Endodermal cell (in vitro differentiated cells): ENCODE data around the gene ASCC1. TPM values are rescaled to one million over a fixed set of nuclear protein-coding genes. Genes with fewer than 3 reads are reported as not detected.

Experiments used
- DNase-seq: peaks from one replicate; pipeline ENCODE4 v3.0.0-alpha.2; 2017
- H3K27ac ChIP-seq: 2 replicates; pipeline ENCODE4 v1.5.1; 2013; ENCODE audit warnings: mild to moderate bottlenecking, low read depth, low read length, moderate library complexity
- H3K27me3 ChIP-seq: 2 replicates; pipeline ENCODE4 v1.6.1; 2013; ENCODE audit warnings: mild to moderate bottlenecking, low read length, moderate library complexity; ENCODE audit not compliant: insufficient read depth, control insufficient read depth, poor library complexity, severe bottlenecking
- H3K36me3 ChIP-seq: 2 replicates; pipeline ENCODE4 v1.7.0; 2013; ENCODE audit warnings: mild to moderate bottlenecking, low read length, moderate library complexity; ENCODE audit not compliant: control insufficient read depth, insufficient read depth
- H3K4me1 ChIP-seq: one replicate; pipeline ENCODE4 v1.7.0; 2013; ENCODE audit warnings: low read length; ENCODE audit not compliant: control insufficient read depth, insufficient read depth
- H3K4me3 ChIP-seq: 2 replicates; pipeline ENCODE4 v1.5.1; 2013; ENCODE audit warnings: mild to moderate bottlenecking, low read length, moderate library complexity
- H3K9ac ChIP-seq: 2 replicates; pipeline ENCODE4 v1.6.1; 2013; ENCODE audit warnings: mild to moderate bottlenecking, low read length, moderate library complexity; ENCODE audit not compliant: poor library complexity, severe bottlenecking; ENCODE audit errors: extremely low read depth
- H3K9me3 ChIP-seq: 2 replicates; pipeline ENCODE4 v1.6.1; 2013; ENCODE audit warnings: mild to moderate bottlenecking, low read length, moderate library complexity; ENCODE audit not compliant: control insufficient read depth
- H3K27ac Mint-ChIP-seq: 2 replicates; pipeline ENCODE4 v1.8.0; 2020; ENCODE audit warnings: mixed read lengths
- H3K27me3 Mint-ChIP-seq: 2 replicates; pipeline ENCODE4 v1.8.0; 2021; ENCODE audit warnings: mild to moderate bottlenecking, mixed read lengths; ENCODE audit not compliant: insufficient read depth
- H3K36me3 Mint-ChIP-seq: 2 replicates; pipeline ENCODE4 v1.8.0; 2020; ENCODE audit warnings: low read depth, mixed read lengths
- H3K4me1 Mint-ChIP-seq: 2 replicates; pipeline ENCODE4 v1.8.0; 2020; ENCODE audit warnings: mixed read lengths
- H3K4me3 Mint-ChIP-seq: 2 replicates; pipeline ENCODE4 v1.8.0; 2020; ENCODE audit warnings: mild to moderate bottlenecking, moderate library complexity, mixed read lengths
- H3K9me3 Mint-ChIP-seq: 2 replicates; pipeline ENCODE4 v1.8.0; 2020; ENCODE audit warnings: mild to moderate bottlenecking, mixed read lengths
- WGBS, 2 experiments: methylation state at CpG; one replicate each; pipeline versions ENCODE4 v1.1.5 to v1.1.7; 2013; ENCODE audit warnings: missing lambda C conversion rate in 2 of 2, mixed read lengths in 1 of 2; ENCODE audit not compliant: insufficient coverage in 1 of 2, insufficient read length in 1 of 2; 5-methylcytosine and 5-hydroxymethylcytosine counted together
- total RNA-seq, 2 donors: library from RNA; stranded (reverse); fragmentation: NEBNext Ultra II Directional in 1 of 2; extraction: Animal tissue kit (Norgen Biotek cat#: 25700) in 1 of 2; gene quantifications; 2 replicates in 1 of 2; 3 replicates in 1 of 2; pipeline ENCODE4 v1.2.1, GENCODE V29; 2021
- TF ChIP-seq, protein P1 (sequence below): fragments of 200-600 bp; sonication (generic); conservative IDR thresholded peaks from 2 replicates; pipeline ENCODE4 v1.5.0; 2021; ENCODE audit warnings: antibody characterized with exemption, mild to moderate bottlenecking

Gene ASCC1
- total RNA-seq, 2 donors from 2014 or later, result 29.2 to 34.0 TPM

DNA sequence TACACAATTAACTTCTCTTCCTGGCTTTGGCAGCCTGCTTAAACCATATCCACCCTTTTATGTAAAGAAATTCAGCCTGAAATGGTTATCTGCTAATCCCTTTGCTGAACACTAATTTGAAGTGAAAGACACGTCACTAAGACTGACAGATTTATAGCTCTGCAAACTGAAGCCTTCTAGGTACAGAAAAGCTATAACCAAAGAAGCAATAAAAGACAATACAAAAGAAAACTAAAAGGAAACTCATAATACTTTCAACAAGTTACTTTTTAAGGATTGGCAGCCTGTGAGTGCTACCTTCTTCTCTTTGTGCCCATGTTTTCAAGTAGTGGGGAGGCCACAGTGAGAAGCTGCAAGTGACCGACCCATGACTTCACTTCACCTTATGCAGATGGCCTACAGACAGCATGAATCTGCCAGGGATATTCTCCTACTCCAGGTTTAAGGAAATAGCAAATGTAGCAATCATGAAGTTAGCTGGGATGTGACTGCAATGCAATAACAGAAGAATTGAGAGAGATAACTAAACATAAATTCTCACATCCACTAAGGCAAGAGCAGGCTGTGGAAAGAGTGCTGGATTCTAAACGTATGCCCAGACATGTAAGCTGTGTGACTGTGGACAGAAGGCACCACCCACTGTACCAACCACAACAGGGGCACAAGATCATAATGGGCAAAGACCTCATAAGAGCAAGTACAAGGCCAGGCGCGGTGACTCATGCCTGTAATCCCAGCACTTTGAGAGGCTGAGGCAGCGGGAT, 117.1 kb downstream of the ASCC1 start:
- Histone ChIP-seq H3K9me3 (no peaks in the 10 kb centered on the region), H3K27ac (no peak overlapping the region), H3K4me1 (no peaks in the 10 kb centered on the region), H3K36me3 (peaks cover 32% of the 10 kb centered on the region), H3K27me3 (no peaks in the 10 kb centered on the region), H3K4me3 (no peak overlapping the region), H3K9ac (no peak overlapping the region)
- TF ChIP-seq, protein P1, sequence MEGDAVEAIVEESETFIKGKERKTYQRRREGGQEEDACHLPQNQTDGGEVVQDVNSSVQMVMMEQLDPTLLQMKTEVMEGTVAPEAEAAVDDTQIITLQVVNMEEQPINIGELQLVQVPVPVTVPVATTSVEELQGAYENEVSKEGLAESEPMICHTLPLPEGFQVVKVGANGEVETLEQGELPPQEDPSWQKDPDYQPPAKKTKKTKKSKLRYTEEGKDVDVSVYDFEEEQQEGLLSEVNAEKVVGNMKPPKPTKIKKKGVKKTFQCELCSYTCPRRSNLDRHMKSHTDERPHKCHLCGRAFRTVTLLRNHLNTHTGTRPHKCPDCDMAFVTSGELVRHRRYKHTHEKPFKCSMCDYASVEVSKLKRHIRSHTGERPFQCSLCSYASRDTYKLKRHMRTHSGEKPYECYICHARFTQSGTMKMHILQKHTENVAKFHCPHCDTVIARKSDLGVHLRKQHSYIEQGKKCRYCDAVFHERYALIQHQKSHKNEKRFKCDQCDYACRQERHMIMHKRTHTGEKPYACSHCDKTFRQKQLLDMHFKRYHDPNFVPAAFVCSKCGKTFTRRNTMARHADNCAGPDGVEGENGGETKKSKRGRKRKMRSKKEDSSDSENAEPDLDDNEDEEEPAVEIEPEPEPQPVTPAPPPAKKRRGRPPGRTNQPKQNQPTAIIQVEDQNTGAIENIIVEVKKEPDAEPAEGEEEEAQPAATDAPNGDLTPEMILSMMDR, result no peak
- 96% methylated on average over 4 to 6 of the region's 6 CpGs for WGBS, 2 experiments
- H3K9me3 Mint-ChIP-seq, result no peaks in the 10 kb centered on the region
- no peaks in the 10 kb centered on the region for H3K27me3 Mint-ChIP-seq
- H3K4me1 Mint-ChIP-seq, result peaks cover 7% of the 10 kb centered on the region
- H3K4me3 Mint-ChIP-seq, result no peak overlapping the region
- peaks cover 40% of the 10 kb centered on the region for H3K36me3 Mint-ChIP-seq
- no peak overlapping the region for H3K27ac Mint-ChIP-seq
- no peak for DNase-seq

DNA sequence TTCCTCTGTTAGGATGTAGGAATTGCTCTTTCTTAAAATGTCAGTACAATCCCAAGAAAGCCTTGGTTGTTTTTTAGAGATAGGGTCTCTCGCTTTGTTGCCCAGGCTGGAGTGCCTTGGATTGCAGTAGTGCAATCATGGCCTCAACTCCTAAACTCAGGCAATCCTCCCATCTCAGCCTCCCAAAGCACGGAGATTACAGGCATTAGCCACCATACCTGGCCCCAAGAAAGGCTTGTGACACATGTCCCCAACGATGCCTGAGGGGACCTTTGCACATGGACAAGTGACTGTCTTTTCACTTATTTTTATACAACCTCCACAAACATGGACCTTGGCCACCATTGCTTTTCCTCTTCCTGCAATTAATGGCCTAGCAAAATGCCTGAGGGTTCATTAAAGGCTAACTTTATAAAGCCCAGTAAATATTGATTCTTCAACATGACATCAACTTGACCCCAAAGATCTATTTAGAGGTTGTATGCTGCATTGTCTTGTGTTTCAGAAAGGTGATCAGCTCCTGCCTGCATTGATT, 117.7 kb downstream of the ASCC1 start:
- no peak overlapping the region for H3K9ac ChIP-seq
- Mint-ChIP-seq H3K27me3 (no peaks in the 10 kb centered on the region), H3K4me3 (no peak overlapping the region), H3K27ac (no peak overlapping the region), H3K4me1 (peaks cover 7% of the 10 kb centered on the region), H3K9me3 (no peaks in the 10 kb centered on the region), H3K36me3 (peaks cover 36% of the 10 kb centered on the region)
- no peaks in the 10 kb centered on the region for H3K9me3 ChIP-seq
- DNase-seq, result no peak
- no peaks in the 10 kb centered on the region for H3K4me1 ChIP-seq
- H3K27ac ChIP-seq, result no peak overlapping the region
- H3K27me3 ChIP-seq, result no peaks in the 10 kb centered on the region
- H3K4me3 ChIP-seq, result no peak overlapping the region
- 80 to 92% methylated on average over 1 to 3 of the region's 3 CpGs for WGBS, 2 experiments
- TF ChIP-seq, protein P1, result no peak
- H3K36me3 ChIP-seq, result peaks cover 32% of the 10 kb centered on the region

DNA sequence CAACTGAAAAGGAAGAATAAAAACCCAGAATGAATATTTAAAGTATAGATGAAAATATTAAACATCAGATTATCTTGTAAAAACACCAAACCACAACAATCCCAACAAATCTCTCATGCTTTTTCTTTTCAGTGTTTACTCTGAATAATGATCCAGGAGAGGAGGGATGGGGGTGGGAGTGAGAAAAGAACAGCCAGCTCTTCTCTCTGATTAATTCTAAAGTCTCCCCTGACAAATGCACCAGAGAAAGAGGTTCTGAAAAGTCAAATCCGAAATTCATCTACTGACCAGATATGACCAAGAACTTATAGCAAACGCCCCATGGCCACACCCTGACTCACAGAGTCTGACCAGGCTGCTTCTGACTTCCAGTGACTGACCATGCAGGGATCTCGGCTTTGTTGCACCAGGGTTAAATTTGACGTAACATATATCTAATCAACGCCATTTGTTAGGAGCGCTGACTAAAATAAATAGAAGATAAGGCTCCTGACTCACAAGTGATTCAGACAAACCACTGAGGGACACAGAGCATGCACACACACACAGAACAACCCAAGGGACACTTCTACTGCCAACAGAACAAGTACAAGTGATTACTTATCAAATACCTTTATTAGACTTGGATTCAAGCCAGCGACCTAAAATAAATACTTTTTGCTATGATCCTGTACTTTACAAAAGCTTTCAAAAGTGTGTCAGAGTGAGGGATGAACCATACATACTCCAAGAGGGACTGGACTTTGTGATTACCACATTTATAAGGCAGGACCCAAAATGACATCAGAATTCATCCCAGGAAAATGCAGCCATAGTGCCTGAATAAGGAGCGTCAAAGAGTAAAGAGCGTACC, 118.4 kb downstream of the ASCC1 start:
- H3K9me3 ChIP-seq, result no peaks in the 10 kb centered on the region
- WGBS, 2 experiments, result 87 to 99% methylated on average over 5 to 9 of the region's 9 CpGs
- H3K27me3 ChIP-seq, result no peaks in the 10 kb centered on the region
- no peak for DNase-seq
- no peak overlapping the region for H3K9ac ChIP-seq
- Mint-ChIP-seq H3K4me1 (peaks cover 7% of the 10 kb centered on the region), H3K36me3 (peaks cover 33% of the 10 kb centered on the region), H3K27ac (no peak overlapping the region), H3K27me3 (no peaks in the 10 kb centered on the region), H3K9me3 (no peaks in the 10 kb centered on the region), H3K4me3 (no peak overlapping the region)
- peaks cover 32% of the 10 kb centered on the region for H3K36me3 ChIP-seq
- H3K4me3 ChIP-seq, result no peak overlapping the region
- no peak overlapping the region for H3K27ac ChIP-seq
- TF ChIP-seq, protein P1, result no peak
- H3K4me1 ChIP-seq, result no peaks in the 10 kb centered on the region
